SU-DHL-6 (cell line): ENCODE measurements around the gene WDR72.

Experiments used
- H2AFZ ChIP-seq: fragments of 200-600 bp; sonication (generic); 2 replicates; pipeline ENCODE4 v1.6.1; 2014; ENCODE audit warnings: low read depth, mild to moderate bottlenecking, moderate library complexity, mixed read lengths, antibody characterized with exemption, low read length; ENCODE audit not compliant: severe bottlenecking
- H3F3A ChIP-seq: fragments of 200-600 bp; shearing (Covaris generic); 2 replicates; pipeline ENCODE4 v1.6.0; 2016; ENCODE audit warnings: antibody characterized with exemption, mild to moderate bottlenecking; ENCODE audit not compliant: insufficient read depth
- H3K27ac ChIP-seq: fragments of 200-600 bp; sonication (generic); 2 replicates; pipeline ENCODE4 v1.5.1; 2016; ENCODE audit warnings: low read depth, mild to moderate bottlenecking, low read length, moderate library complexity, mixed read lengths
- H3K27me3 ChIP-seq: fragments of 200-600 bp; sonication (generic), shearing (Covaris generic); 2 replicates; pipeline ENCODE4 v1.6.0; 2014; ENCODE audit warnings: mild to moderate bottlenecking, low read length
- H3K36me3 ChIP-seq: fragments of 200-600 bp; sonication (generic); 2 replicates; pipeline ENCODE4 v1.6.1; 2014; ENCODE audit warnings: mild to moderate bottlenecking, low read length, mixed read lengths
- H3K4me2 ChIP-seq: fragments of 300-600, 200-600 bp; shearing (Covaris generic), sonication (generic); 2 replicates; pipeline ENCODE4 v1.6.0; 2014; ENCODE audit warnings: low read length, low read depth, mild to moderate bottlenecking; ENCODE audit not compliant: poor library complexity, severe bottlenecking
- H3K4me3 ChIP-seq: fragments of 200-600 bp; sonication (generic); 2 replicates; pipeline ENCODE4 v1.5.1; 2014; ENCODE audit warnings: antibody characterized with exemption, low read length, mild to moderate bottlenecking, mixed read lengths; ENCODE audit not compliant: insufficient read depth, poor library complexity, severe bottlenecking
- H3K79me2 ChIP-seq: fragments of 200-600 bp; sonication (generic); 2 replicates; pipeline ENCODE4 v1.6.1; 2014; ENCODE audit warnings: mild to moderate bottlenecking, low read length, moderate library complexity; ENCODE audit not compliant: insufficient read depth
- H3K9ac ChIP-seq: fragments of 200-600 bp; sonication (generic); 2 replicates; pipeline ENCODE4 v1.7.0; 2014; ENCODE audit warnings: mild to moderate bottlenecking, low read length
- H3K9me2 ChIP-seq: fragments of 200-600 bp; sonication (generic); replicated peaks from 2 replicates; pipeline ENCODE4 v1.6.1; 2014; ENCODE audit warnings: low read length; ENCODE audit not compliant: insufficient read depth
- H3K9me3 ChIP-seq: fragments of 200-600 bp; sonication (generic); 2 replicates; pipeline ENCODE4 v1.6.1; 2014; ENCODE audit warnings: low read length, mixed read lengths; ENCODE audit not compliant: insufficient read depth
- H4K20me1 ChIP-seq: fragments of 200-600 bp; sonication (generic); 2 replicates; pipeline ENCODE4 v1.6.1; 2014; ENCODE audit warnings: low read depth, mild to moderate bottlenecking, antibody characterized with exemption, low read length, moderate library complexity, mixed read lengths
- CTCF ChIP-seq: fragments of 200-600 bp; sonication (generic); IDR thresholded peaks from one replicate; pipeline ENCODE4 v1.5.1; 2017; ENCODE audit warnings: antibody characterized with exemption, mild to moderate bottlenecking, low read length, moderate library complexity; ENCODE audit not compliant: insufficient read depth, poor library complexity, severe bottlenecking
- EZH2phosphoT487 ChIP-seq: fragments of 200-600 bp; sonication (generic), shearing (Covaris generic); conservative IDR thresholded peaks from 2 replicates; pipeline ENCODE4 v1.6.1; 2018; ENCODE audit warnings: mild to moderate bottlenecking, antibody characterized with exemption, low read length, moderate library complexity, mixed read lengths

WDR72 gene

GRCh38 chr15:53757906-53758305, 1.6 kb downstream of the WDR72 start:
- Histone ChIP-seq H3K36me3 (no peaks in the 10 kb centered on the region), H3K4me3 (no peak overlapping the region), H3K9me2 (no peaks in the 10 kb centered on the region), H3F3A (no peaks in the 10 kb centered on the region), H3K27me3 (no peaks in the 10 kb centered on the region), H3K4me2 (no peak overlapping the region), H3K9me3 (no peaks in the 10 kb centered on the region), H2AFZ (no peak overlapping the region), H3K9ac (no peak overlapping the region), H3K27ac (no peak overlapping the region), H4K20me1 (no peaks in the 10 kb centered on the region), H3K79me2 (no peaks in the 10 kb centered on the region)
- TF ChIP-seq EZH2phosphoT487 (no peak), CTCF (no peak)

GRCh38 chr15:53753813-53754212, 5.7 kb downstream of the WDR72 start:
- H3K9ac ChIP-seq: no peak overlapping the region
- no peaks in the 10 kb centered on the region for H3K27me3 ChIP-seq
- no peaks in the 10 kb centered on the region for H3K79me2 ChIP-seq
- H4K20me1 ChIP-seq: no peaks in the 10 kb centered on the region
- no peaks in the 10 kb centered on the region for H3K9me2 ChIP-seq
- H3K9me3 ChIP-seq: no peaks in the 10 kb centered on the region
- H3K36me3 ChIP-seq: no peaks in the 10 kb centered on the region
- H3K27ac ChIP-seq: no peak overlapping the region
- H3K4me3 ChIP-seq: no peak overlapping the region
- no peaks in the 10 kb centered on the region for H3F3A ChIP-seq
- no peak overlapping the region for H3K4me2 ChIP-seq
- TF ChIP-seq EZH2phosphoT487: no peak
- TF ChIP-seq CTCF: no peak
- H2AFZ ChIP-seq: no peak overlapping the region

GRCh38 chr15:53752406-53752805, 7.1 kb downstream of the WDR72 start:
- H3F3A ChIP-seq: no peaks in the 10 kb centered on the region
- H3K27ac ChIP-seq: no peak overlapping the region
- H3K9me3 ChIP-seq: no peaks in the 10 kb centered on the region
- no peak overlapping the region for H2AFZ ChIP-seq
- no peaks in the 10 kb centered on the region for H3K79me2 ChIP-seq
- H3K36me3 ChIP-seq: no peaks in the 10 kb centered on the region
- no peak overlapping the region for H3K9ac ChIP-seq
- TF ChIP-seq EZH2phosphoT487: no peak
- TF ChIP-seq CTCF: no peak
- no peaks in the 10 kb centered on the region for H3K9me2 ChIP-seq
- no peak overlapping the region for H3K4me3 ChIP-seq
- H4K20me1 ChIP-seq: no peaks in the 10 kb centered on the region
- H3K27me3 ChIP-seq: no peaks in the 10 kb centered on the region
- no peak overlapping the region for H3K4me2 ChIP-seq
